Adrenal gland (tissue), 12 donors: ENCODE measurements around the gene MRPS22. TPM values are rescaled to one million over a fixed set of nuclear protein-coding genes. Genes with fewer than 3 reads are reported as not detected.
A peak's percentile ranks its signal among the peaks of the same experiment; 100 is the strongest.
"Not testable (repeated sequence)": the region's sequence is repeated elsewhere in the genome, so short reads cannot be mapped to it uniquely, and the experiment has no call there.

Source experiments
- DNase-seq, 7 donors: peaks; one replicate each; pipeline ENCODE4 v3.0.0-alpha.2; 2019 to 2020
- H3K27ac ChIP-seq, 5 donors: fragments of 200-600 bp; sonication (generic) in 4 of 5; 1 replicate in 3 of 5; 2 replicates in 2 of 5; pipeline versions ENCODE4 v1.5.1 to v1.8.0; 2016 to 2020; ENCODE audit warnings: mild to moderate bottlenecking in 1 of 5
- H3K27me3 ChIP-seq: fragments of 200-600 bp; 2 replicates; pipeline ENCODE4 v1.8.0; 2021
- H3K36me3 ChIP-seq, 2 donors: fragments of 200-600 bp; replicated peaks in 1 of 2; 1 replicate in 1 of 2; 2 replicates in 1 of 2; pipeline versions ENCODE4 v1.5.1 to v1.8.0; 2018 to 2022
- H3K4me1 ChIP-seq, 2 donors: fragments of 200-600 bp; replicated peaks in 1 of 2; 1 replicate in 1 of 2; 2 replicates in 1 of 2; pipeline versions ENCODE4 v1.5.1 to v1.8.0; 2018 to 2021
- H3K4me3 ChIP-seq, 4 donors: fragments of 200-600 bp; sonication (generic) in 3 of 4; one replicate each; pipeline ENCODE4 v1.5.1; 2016 to 2018
- H3K9me3 ChIP-seq, 3 donors: fragments of 200-600 bp; sonication (generic) in 1 of 3; replicated peaks in 1 of 3; 1 replicate in 2 of 3; 2 replicates in 1 of 3; pipeline versions ENCODE4 v1.5.1 to v1.8.0; 2016 to 2021
- CTCF ChIP-seq, 6 experiments: fragments of 450-650 bp in 4 of 6; fragments of 200-600 bp in 2 of 6; sonication (generic) in 1 of 6; IDR thresholded peaks; 1 replicate in 5 of 6; 2 replicates in 1 of 6; pipeline versions ENCODE4 v1.5.1 to v1.8.0; 2016 to 2021; ENCODE audit warnings: antibody characterized with exemption in 6 of 6, mild to moderate bottlenecking in 2 of 6, moderate library complexity in 1 of 6
- POLR2A ChIP-seq, 2 donors: fragments of 450-650 bp; IDR thresholded peaks; one replicate each; pipeline ENCODE4 v1.6.1; 2017; ENCODE audit warnings: antibody characterized with exemption in 2 of 2, mild to moderate bottlenecking in 2 of 2, moderate library complexity in 1 of 2
- WGBS, 4 donors: extraction: QIAGEN DNeasy Blood & Tissue Kit in 2 of 4; methylation state at CpG; one replicate each; pipeline versions ENCODE4 v1.1.5 to v1.1.7; 2013 to 2017; 5-methylcytosine and 5-hydroxymethylcytosine counted together
- intact Hi-C, 2 donors: fragments of 100-400 bp; cut with DNase I; formaldehyde crosslinking; loops; one replicate each; pipeline versions ENCODE4 v1.14.1 to v1.15.0; 2022 to 2023
- polyA plus RNA-seq, 3 donors: library from polyadenylated mRNA; stranded (reverse); fragments of 200-250 nt in 2 of 3; fragments of 350-450 nt in 1 of 3; fragmentation: Illumina TruSeq in 1 of 3; extraction: RNeasy Lipid Tissue Mini Kit (QIAGEN cat#74804) in 1 of 3; gene quantifications; one replicate each; pipeline ENCODE4 v1.2.3, GENCODE V29; 2013 to 2014
- total RNA-seq, 9 donors: library from RNA; depleted of rRNA in 4 of 9; stranded (reverse); fragments of >200 nt in 4 of 9; fragments of 120-200 nt in 1 of 9; fragmentation: NEBNext Ultra II Directional in 1 of 9; extraction: Animal tissue kit (Norgen Biotek cat#: 25700) in 1 of 9; gene quantifications; one replicate each; pipeline versions ENCODE4 v1.1.0 to v1.2.4, GENCODE V29; 2013 to 2023
- donor health status: healthy with polysubstance abuse.
- donor health status: Bipolar disorder and iron deficiency.
- donor health status: DM: yes; HTN: yes; CAD: no.
- donor health status: DM: no; HTN: no; CAD: no.
- donor health status: DM: no; HTN: no; CAD: no.
- donor health status: DM: yes; HTN: yes; CAD: no.

MRPS22 gene
- total and polyA plus RNA-seq, 12 donors: 50.7 to 213 (median 95.5) TPM

GRCh38 chr3:139388821-139389551, 45.2 kb downstream of the MRPS22 start:
- 2 to 6% (median 4%) methylated on average over 11 to 25 of the region's 25 CpGs for WGBS, 4 donors
- H3K9me3 ChIP-seq: no peaks in the 10 kb centered on the region
- no peaks in the 10 kb centered on the region for H3K27me3 ChIP-seq
- H3K36me3 ChIP-seq: no peaks in the 10 kb centered on the region
- no peak for DNase-seq
- intact Hi-C loops: no loop called here
- H3K27ac ChIP-seq: peak overlapping the region; percentile 87 to 99 (median 96)
- TF ChIP-seq POLR2A (IDR thresholded peaks at IDR 0.05) (no peak), CTCF (IDR thresholded peaks at IDR 0.05) (no peak)
- H3K4me3 ChIP-seq: peak overlapping the region; percentile 56 to 98 (median 79)
- peaks cover 12 to 41% of the 10 kb centered on the region in 2 donors for H3K4me1 ChIP-seq

GRCh38 chr3:139389552-139390368, 45.9 kb downstream of the MRPS22 start, which contains the start of gene COPB2:
COPB2 (minus strand) TSS chr3:139389647; CDS start chr3:139389550, 97 bp downstream.
- no peaks in the 10 kb centered on the region for H3K27me3 ChIP-seq
- intact Hi-C loops: no loop called here
- TF ChIP-seq CTCF (IDR thresholded peaks at IDR 0.05) (no peak), POLR2A (IDR thresholded peaks at IDR 0.05) (peak; percentile 80 to 91)
- peak within 1 kb of the TSS; percentile 87 to 99 (median 96) for H3K27ac ChIP-seq
- DNase-seq: peak; percentile 99 to 100 (median 100)
- no peaks in the 10 kb centered on the region for H3K9me3 ChIP-seq
- H3K36me3 ChIP-seq: no peaks in the 10 kb centered on the region
- peak within 1 kb of the TSS; percentile 56 to 98 (median 79) for H3K4me3 ChIP-seq
- peaks cover 12 to 41% of the 10 kb centered on the region in 2 donors for H3K4me1 ChIP-seq
- WGBS, 4 donors: 0 to 1% (median 1%) methylated on average over 33 to 52 of the region's 52 CpGs

- Histone ChIP-seq H3K4me3 (no peak overlapping the region), H3K27me3 (no peaks in the 10 kb centered on the region), H3K9me3 (no peaks in the 10 kb centered on the region), H3K27ac (no peak overlapping the region), H3K4me1 (peaks cover 6 to 9% of the 10 kb centered on the region in 2 donors), H3K36me3 (no peaks in the 10 kb centered on the region)
- DNase-seq: no peak
- no peak for TF ChIP-seq POLR2A (IDR thresholded peaks at IDR 0.05)
- no peak for TF ChIP-seq CTCF (IDR thresholded peaks at IDR 0.05)
- intact Hi-C loops: no loop called here
These were observed 50.3 kb downstream of the MRPS22 start for GRCh38 chr3:139394116-139394515.

- H3K27me3 ChIP-seq: no peaks in the 10 kb centered on the region
- no peak for DNase-seq
- intact Hi-C loops: no loop called here
- no peak overlapping the region for H3K27ac ChIP-seq
- TF ChIP-seq POLR2A (IDR thresholded peaks at IDR 0.05) (no peak), CTCF (IDR thresholded peaks at IDR 0.05) (no peak)
- no peaks in the 10 kb centered on the region for H3K36me3 ChIP-seq
- 90 to 96% (median 93%) methylated on average over 3 of the region's 3 CpGs for WGBS, 4 donors
- no peak overlapping the region for H3K4me3 ChIP-seq
- H3K4me1 ChIP-seq: no peaks in the 10 kb centered on the region
- no peaks in the 10 kb centered on the region for H3K9me3 ChIP-seq
These were observed 52.9 kb downstream of the MRPS22 start for GRCh38 chr3:139396707-139397106.

- 82 to 90% (median 86%) methylated on average over 2 of the region's 2 CpGs for WGBS, 4 donors
- not testable (repeated sequence) for H3K4me1 ChIP-seq
These were observed 57.3 kb downstream of the MRPS22 start for GRCh38 chr3:139401155-139401554.

More at GRCh38 chr3:139401155-139401554, 57.3 kb downstream of the MRPS22 start:
- H3K36me3 ChIP-seq, intact Hi-C loops, H3K27ac ChIP-seq, H3K27me3 ChIP-seq, H3K4me3 ChIP-seq, DNase-seq: not testable (repeated sequence)
- H3K9me3 ChIP-seq: peaks cover 0 to 14% (median 0%) of the 10 kb centered on the region in 3 donors
